A549 (cell line): ENCODE measurements around the gene CHD1. TPM values are rescaled to one million over a fixed set of nuclear protein-coding genes. Genes with fewer than 3 reads are reported as not detected.

Experiments used
- ATAC-seq, 2 experiments: fragments of 200-7000 bp in 1 of 2; fragments of >200 bp in 1 of 2; cut with Nextera tagmentation in 1 of 2; cut with Tn5 transposase in 1 of 2; 3 replicates each; pipeline versions ENCODE4 v1.8.0 to v1.9.1; 2018 to 2020; ENCODE audit warnings: mild to moderate bottlenecking in 1 of 2, moderate library complexity in 1 of 2
- CTCF ChIA-PET: fragments of 300-600 bp; sonication (Branson Sonifier 250); formaldehyde crosslinking; extraction: SDS; loops from one replicate; lab custom pipeline; 2021; ENCODE audit warnings: antibody characterized with exemption, inconsistent platforms; lab: Yijun Ruan, JAX
- POLR2A ChIA-PET: fragments of 350-600 bp; formaldehyde crosslinking; extraction: SDS; loops from one replicate; lab custom pipeline; 2021; ENCODE audit warnings: antibody characterized with exemption, inconsistent platforms; lab: Yijun Ruan, JAX
- DNase-seq, 2 experiments: peaks; one replicate each; pipeline versions ENCODE4 v3.0.0 to v3.0.0-alpha.2; 2011 to 2016; ENCODE audit warnings: low read depth in 1 of 2, low spot score in 1 of 2
- FAIRE-seq: peaks from 2 replicates; lab custom pipeline; 2011; peaks lifted over from hg19 to GRCh38; lab: Jason Lieb, UNC
- H3K27ac ChIP-seq, 2 experiments: fragments of >200 bp; sonication (Bioruptor Twin); formaldehyde crosslinking; 3 replicates each; pipeline ENCODE4 v1.5.1; 2016 to 2017
- H3K4me1 ChIP-seq: fragments of >200 bp; sonication (Bioruptor Twin); formaldehyde crosslinking; 3 replicates; pipeline ENCODE4 v1.6.1; 2016
- H3K4me2 ChIP-seq: fragments of >200 bp; sonication (Bioruptor Twin); formaldehyde crosslinking; 3 replicates; pipeline ENCODE4 v1.6.1; 2016
- H3K4me3 ChIP-seq: fragments of >200 bp; sonication (Bioruptor Twin); formaldehyde crosslinking; 3 replicates; pipeline ENCODE4 v1.5.1; 2016
- H3K9me3 ChIP-seq: fragments of >200 bp; sonication (Bioruptor Twin); formaldehyde crosslinking; 3 replicates; pipeline ENCODE4 v1.6.1; 2016
- CEBPB ChIP-seq, 2 experiments: fragments of >200 bp in 1 of 2; sonication (Bioruptor Twin) in 1 of 2; formaldehyde crosslinking in 1 of 2; IDR thresholded peaks; 2 replicates each; pipeline ENCODE4 v1.6.1; 2012 to 2016
- CTCF ChIP-seq: fragments of >200 bp; sonication (Bioruptor Twin); formaldehyde crosslinking; IDR thresholded peaks from 3 replicates; pipeline ENCODE4 v1.5.1; 2016
- EHMT2 ChIP-seq: fragments of 200-600 bp; sonication (generic); IDR thresholded peaks from 2 replicates; pipeline ENCODE4 v1.6.1; 2016; ENCODE audit warnings: antibody characterized with exemption, low read depth, mild to moderate bottlenecking, moderate library complexity
- EP300 ChIP-seq, 2 experiments: fragments of >200 bp; sonication (Bioruptor Twin); formaldehyde crosslinking; IDR thresholded peaks; 2 replicates in 1 of 2; 3 replicates in 1 of 2; pipeline ENCODE4 v1.6.1; 2016 to 2017
- ESRRA ChIP-seq: fragments of 150-350 bp; IDR thresholded peaks from 2 replicates; pipeline ENCODE4 v1.6.1; 2014; ENCODE audit warnings: mild to moderate bottlenecking, low read length, borderline replicate concordance
- FOSB ChIP-seq: fragments of 250-450 bp; sonication (Bioruptor Pico); IDR thresholded peaks from 2 replicates; pipeline ENCODE4 v1.5.0; 2020; ENCODE audit warnings: mild to moderate bottlenecking, moderate library complexity
- FOSL2 ChIP-seq, 2 experiments: fragments of 450-650 bp in 1 of 2; fragments of >200 bp in 1 of 2; sonication (Bioruptor Twin) in 1 of 2; formaldehyde crosslinking; IDR thresholded peaks; 2 replicates each; pipeline versions ENCODE4 v1.5.0 to v1.6.1; 2016 to 2020; ENCODE audit warnings: mild to moderate bottlenecking in 1 of 2, moderate library complexity in 1 of 2
- FOXS1 ChIP-seq: fragments of 250-450 bp; sonication (Bioruptor Pico); IDR thresholded peaks from 2 replicates; pipeline ENCODE4 v1.5.0; 2020; ENCODE audit warnings: mild to moderate bottlenecking, moderate library complexity
- HDAC2 ChIP-seq: fragments of 200-600 bp; sonication (generic); IDR thresholded peaks from 2 replicates; pipeline ENCODE4 v1.6.1; 2016
- JUN ChIP-seq, 2 experiments: fragments of >200 bp; sonication (Bioruptor Twin); formaldehyde crosslinking; IDR thresholded peaks; 2 replicates in 1 of 2; 3 replicates in 1 of 2; pipeline ENCODE4 v1.6.1; 2016 to 2017
- KDM5A ChIP-seq: fragments of 200-600 bp; sonication (generic); IDR thresholded peaks from 2 replicates; pipeline ENCODE4 v1.6.1; 2016; ENCODE audit warnings: antibody characterized with exemption, mild to moderate bottlenecking
- MAFK ChIP-seq: fragments of 450-650 bp; IDR thresholded peaks from 2 replicates; pipeline ENCODE4 v1.6.1; 2014; ENCODE audit not compliant: partially characterized antibody
- MYC ChIP-seq: IDR thresholded peaks from 2 replicates; pipeline ENCODE4 v1.6.1; 2012; ENCODE audit warnings: mild to moderate bottlenecking, inconsistent platforms, low read length, improper control_type of control experiment, borderline replicate concordance
- NFE2L2 ChIP-seq: fragments of 150-350 bp; conservative IDR thresholded peaks from 2 replicates; pipeline ENCODE4 v1.6.1; 2014; ENCODE audit warnings: low read length
- NR3C1 ChIP-seq: fragments of >200 bp; sonication (Bioruptor Twin); formaldehyde crosslinking; IDR thresholded peaks from 3 replicates; pipeline ENCODE4 v1.6.1; 2017
- POLR2AphosphoS2 ChIP-seq: conservative IDR thresholded peaks from 2 replicates; pipeline ENCODE4 v1.6.1; 2012; ENCODE audit warnings: low read length, improper control_type of control experiment, inconsistent platforms
- RAD21 ChIP-seq, 2 experiments: fragments of >200 bp in 1 of 2; sonication (Bioruptor Twin) in 1 of 2; formaldehyde crosslinking in 1 of 2; IDR thresholded peaks in 1 of 2; conservative IDR thresholded peaks in 1 of 2; 2 replicates in 1 of 2; 3 replicates in 1 of 2; pipeline ENCODE4 v1.6.1; 2012 to 2018; ENCODE audit warnings: inconsistent platforms in 1 of 2
- REST ChIP-seq: fragments of 200-600 bp; sonication (generic); IDR thresholded peaks from 2 replicates; pipeline ENCODE4 v1.6.1; 2016; ENCODE audit warnings: antibody characterized with exemption, mild to moderate bottlenecking, moderate library complexity
- RFX5 ChIP-seq: fragments of 450-650 bp; IDR thresholded peaks from 2 replicates; pipeline ENCODE4 v1.7.1; 2014; ENCODE audit warnings: antibody characterized with exemption, mild to moderate bottlenecking, moderate library complexity
- TFCP2L1 ChIP-seq: fragments of 250-450 bp; sonication (Bioruptor Pico); IDR thresholded peaks from 2 replicates; pipeline ENCODE4 v1.5.0; 2021; ENCODE audit warnings: mild to moderate bottlenecking
- ZNF302 ChIP-seq: fragments of 250-450 bp; sonication (Bioruptor Pico); IDR thresholded peaks from 2 replicates; pipeline ENCODE4 v1.9.0; 2021; ENCODE audit warnings: inconsistent platforms, mild to moderate bottlenecking, moderate library complexity
- ZSCAN20 ChIP-seq: fragments of 250-450 bp; sonication (Bioruptor Pico); IDR thresholded peaks from 2 replicates; pipeline ENCODE4 v1.8.0; 2022; ENCODE audit warnings: mild to moderate bottlenecking, moderate library complexity
- WGBS: methylation state at CpG from one replicate; pipeline ENCODE4 v1.1.6; 2017; ENCODE audit errors: missing lambda C conversion rate; 5-methylcytosine and 5-hydroxymethylcytosine counted together
- polyA plus RNA-seq, 4 experiments: library from polyadenylated mRNA; depleted of rRNA in 3 of 4; stranded (reverse); fragments of >200 nt; fragmentation: RNase III in 1 of 4; extraction: RNeasy Plus Mini Kit Qiagen cat#74134 plus additional on column Dnase treatment in 1 of 4; gene quantifications; 2 replicates in 3 of 4; 3 replicates in 1 of 4; pipeline ENCODE4 v1.2.3, GENCODE V29; 2011 to 2017
- TF ChIP-seq, protein P1 (sequence below): IDR thresholded peaks from 2 replicates; pipeline ENCODE4 v1.6.1; 2012
- TF ChIP-seq, protein P2 (sequence below): fragments of >200 bp; sonication (Bioruptor Twin); formaldehyde crosslinking; IDR thresholded peaks from 3 replicates; pipeline ENCODE4 v1.6.1; 2016
- TF ChIP-seq, protein P3 (sequence below): fragments of 250-450 bp; sonication (Bioruptor Pico); IDR thresholded peaks from 2 replicates; pipeline ENCODE4 v1.5.0; 2020; ENCODE audit warnings: low read depth, mild to moderate bottlenecking, moderate library complexity
- TF ChIP-seq, protein P4 (sequence below): fragments of >200 bp; sonication (Bioruptor Twin); formaldehyde crosslinking; IDR thresholded peaks from 2 replicates; pipeline ENCODE4 v1.6.1; 2016
- TF ChIP-seq, protein P5 (sequence below): fragments of 150-350 bp; IDR thresholded peaks from 2 replicates; pipeline ENCODE4 v1.6.1; 2014; ENCODE audit warnings: low read depth, mild to moderate bottlenecking, low read length
- TF ChIP-seq, protein P6 (sequence below): IDR thresholded peaks from 2 replicates; pipeline ENCODE4 v1.6.1; 2012

CHD1 gene
- polyA plus RNA-seq, 2 of the 4 experiments (the other 2 are of a cell fraction) = 25.9 to 53.9 TPM

DNA sequence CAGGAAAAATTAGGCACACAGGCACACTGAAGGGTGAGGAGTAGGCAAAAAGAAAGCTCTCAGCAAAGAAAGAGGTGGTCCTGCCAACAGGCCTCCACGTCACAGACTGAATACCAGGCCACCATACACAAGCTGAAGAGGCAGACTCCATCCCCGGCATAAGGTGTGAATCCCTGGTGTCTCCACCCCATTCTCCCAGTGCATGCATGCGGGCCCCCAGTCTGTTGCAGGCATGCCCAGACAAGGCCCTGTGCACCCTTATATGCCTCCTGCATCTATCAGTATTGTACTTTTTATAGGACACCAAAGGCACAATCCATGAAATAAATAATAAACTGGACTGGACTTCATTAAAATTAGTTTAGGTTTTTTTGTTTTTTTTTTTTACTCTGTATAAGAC is 82.3 kb downstream of the CHD1 start:
- DNase-seq (no peak), FAIRE-seq (no peak), ATAC-seq (peak in 1 of 2 experiments; percentile 58; a peak in 3 of 6 replicates)
- TF ChIP-seq, protein P1, sequence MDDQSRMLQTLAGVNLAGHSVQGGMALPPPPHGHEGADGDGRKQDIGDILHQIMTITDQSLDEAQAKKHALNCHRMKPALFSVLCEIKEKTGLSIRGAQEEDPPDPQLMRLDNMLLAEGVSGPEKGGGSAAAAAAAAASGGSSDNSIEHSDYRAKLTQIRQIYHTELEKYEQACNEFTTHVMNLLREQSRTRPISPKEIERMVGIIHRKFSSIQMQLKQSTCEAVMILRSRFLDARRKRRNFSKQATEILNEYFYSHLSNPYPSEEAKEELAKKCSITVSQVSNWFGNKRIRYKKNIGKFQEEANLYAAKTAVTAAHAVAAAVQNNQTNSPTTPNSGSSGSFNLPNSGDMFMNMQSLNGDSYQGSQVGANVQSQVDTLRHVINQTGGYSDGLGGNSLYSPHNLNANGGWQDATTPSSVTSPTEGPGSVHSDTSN = no peak
- TF ChIP-seq, protein P2, sequence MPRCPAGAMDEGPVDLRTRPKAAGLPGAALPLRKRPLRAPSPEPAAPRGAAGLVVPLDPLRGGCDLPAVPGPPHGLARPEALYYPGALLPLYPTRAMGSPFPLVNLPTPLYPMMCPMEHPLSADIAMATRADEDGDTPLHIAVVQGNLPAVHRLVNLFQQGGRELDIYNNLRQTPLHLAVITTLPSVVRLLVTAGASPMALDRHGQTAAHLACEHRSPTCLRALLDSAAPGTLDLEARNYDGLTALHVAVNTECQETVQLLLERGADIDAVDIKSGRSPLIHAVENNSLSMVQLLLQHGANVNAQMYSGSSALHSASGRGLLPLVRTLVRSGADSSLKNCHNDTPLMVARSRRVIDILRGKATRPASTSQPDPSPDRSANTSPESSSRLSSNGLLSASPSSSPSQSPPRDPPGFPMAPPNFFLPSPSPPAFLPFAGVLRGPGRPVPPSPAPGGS = no peak
- TF ChIP-seq ESRRA (no peak), RFX5 (no peak), TFCP2L1 (CRISPR knock-in tag) (no peak), NR3C1 (no peak), MAFK (no peak), FOXS1 (CRISPR knock-in tag) (no peak), HDAC2 (no peak), CEBPB (IDR thresholded peaks at IDR 0.05) (no peak), FOSL2 (IDR thresholded peaks at IDR 0.05) (no peak), FOSL2 (CRISPR knock-in tag; IDR thresholded peaks at IDR 0.05) (no peak), JUN (IDR thresholded peaks at IDR 0.05) (no peak), NFE2L2 (no peak), EHMT2 (no peak), ZNF302 (CRISPR knock-in tag) (no peak)
- TF ChIP-seq, protein P3, sequence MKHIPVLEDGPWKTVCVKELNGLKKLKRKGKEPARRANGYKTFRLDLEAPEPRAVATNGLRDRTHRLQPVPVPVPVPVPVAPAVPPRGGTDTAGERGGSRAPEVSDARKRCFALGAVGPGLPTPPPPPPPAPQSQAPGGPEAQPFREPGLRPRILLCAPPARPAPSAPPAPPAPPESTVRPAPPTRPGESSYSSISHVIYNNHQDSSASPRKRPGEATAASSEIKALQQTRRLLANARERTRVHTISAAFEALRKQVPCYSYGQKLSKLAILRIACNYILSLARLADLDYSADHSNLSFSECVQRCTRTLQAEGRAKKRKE (CRISPR knock-in tag) = no peak
- TF ChIP-seq, protein P4, sequence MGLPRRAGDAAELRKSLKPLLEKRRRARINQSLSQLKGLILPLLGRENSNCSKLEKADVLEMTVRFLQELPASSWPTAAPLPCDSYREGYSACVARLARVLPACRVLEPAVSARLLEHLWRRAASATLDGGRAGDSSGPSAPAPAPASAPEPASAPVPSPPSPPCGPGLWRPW = no peak
- H3K9me3 ChIP-seq = no peaks in the 10 kb centered on the region
- peak overlapping the region in 1 of 2 experiments; percentile 32; a peak in 1 of 6 replicates for H3K27ac ChIP-seq
- peaks cover 9% of the 10 kb centered on the region; the same call in 1 of the 3 replicates for H3K4me1 ChIP-seq
- no peak overlapping the region for H3K4me3 ChIP-seq
- no peak overlapping the region for H3K4me2 ChIP-seq
- ChIA-PET CTCF (no interaction called here), POLR2A (no interaction called here)
- WGBS = 88% methylated on average over 3 of the region's 3 CpGs

DNA sequence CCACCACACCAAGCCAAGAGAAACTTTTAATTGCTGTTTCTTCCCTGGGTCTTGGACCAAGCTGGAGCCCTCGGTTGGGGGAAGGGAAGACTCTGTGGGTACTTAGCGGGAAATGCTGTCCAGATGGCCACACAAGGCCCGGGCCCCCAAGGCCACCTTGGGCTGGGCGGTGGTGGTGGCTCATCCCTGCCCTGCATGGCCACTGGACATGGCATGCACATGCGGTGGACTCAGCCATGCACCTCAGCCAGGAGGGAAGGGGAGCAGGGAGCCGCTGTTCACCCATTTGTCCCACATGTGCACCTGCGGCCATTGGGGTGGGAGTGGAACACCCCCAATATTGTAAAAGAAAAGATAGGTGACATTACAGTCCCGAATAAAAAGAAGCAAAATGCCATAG is 82.9 kb downstream of the CHD1 start:
- 82% methylated on average over 4 of the region's 8 CpGs for WGBS
- no peak overlapping the region for H3K27ac ChIP-seq
- ChIA-PET POLR2A (no interaction called here), CTCF (no interaction called here)
- H3K4me2 ChIP-seq = no peak overlapping the region
- no peak for FAIRE-seq
- DNase-seq = no peak
- H3K4me1 ChIP-seq = peaks cover 9% of the 10 kb centered on the region; the same call in 1 of the 3 replicates
- H3K9me3 ChIP-seq = no peaks in the 10 kb centered on the region
- H3K4me3 ChIP-seq = no peak overlapping the region
- no peak for ATAC-seq
- TF ChIP-seq ESRRA = no peak
- no peak for TF ChIP-seq POLR2AphosphoS2
- TF ChIP-seq EP300 (IDR thresholded peaks at IDR 0.05) = no peak
- TF ChIP-seq EHMT2 = no peak
- no peak for TF ChIP-seq KDM5A
- TF ChIP-seq ZSCAN20 (CRISPR knock-in tag) = no peak
- TF ChIP-seq MYC = no peak
- TF ChIP-seq MAFK = no peak
- no peak for TF ChIP-seq NR3C1
- TF ChIP-seq, protein P5, sequence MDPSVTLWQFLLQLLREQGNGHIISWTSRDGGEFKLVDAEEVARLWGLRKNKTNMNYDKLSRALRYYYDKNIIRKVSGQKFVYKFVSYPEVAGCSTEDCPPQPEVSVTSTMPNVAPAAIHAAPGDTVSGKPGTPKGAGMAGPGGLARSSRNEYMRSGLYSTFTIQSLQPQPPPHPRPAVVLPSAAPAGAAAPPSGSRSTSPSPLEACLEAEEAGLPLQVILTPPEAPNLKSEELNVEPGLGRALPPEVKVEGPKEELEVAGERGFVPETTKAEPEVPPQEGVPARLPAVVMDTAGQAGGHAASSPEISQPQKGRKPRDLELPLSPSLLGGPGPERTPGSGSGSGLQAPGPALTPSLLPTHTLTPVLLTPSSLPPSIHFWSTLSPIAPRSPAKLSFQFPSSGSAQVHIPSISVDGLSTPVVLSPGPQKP = no peak
- TF ChIP-seq CTCF = no peak
- no peak for TF ChIP-seq RAD21 (conservative IDR thresholded peaks at IDR 0.05 in 1 of 2, IDR thresholded peaks at IDR 0.05 in 1 of 2)
- TF ChIP-seq REST = no peak
- TF ChIP-seq, protein P6, sequence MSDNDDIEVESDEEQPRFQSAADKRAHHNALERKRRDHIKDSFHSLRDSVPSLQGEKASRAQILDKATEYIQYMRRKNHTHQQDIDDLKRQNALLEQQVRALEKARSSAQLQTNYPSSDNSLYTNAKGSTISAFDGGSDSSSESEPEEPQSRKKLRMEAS = no peak
- no peak for TF ChIP-seq TFCP2L1 (CRISPR knock-in tag)
- no peak for TF ChIP-seq FOSB (CRISPR knock-in tag)
